T-helper 1 cell (primary cell): ENCODE data around the gene KIAA1328.
"Not testable (repeated sequence)": the region's sequence is repeated elsewhere in the genome, so short reads cannot be mapped to it uniquely, and the experiment has no call there.

Source experiments
- DNase-seq, 5 donors: peaks; one replicate each; pipeline ENCODE4 v3.0.0-alpha.2; 2012 to 2020

The KIAA1328 gene

GRCh38 chr18:37161491-37161890, 332.6 kb downstream of the KIAA1328 start:
- DNase-seq: no peak

- DNase-seq: no peak
These were observed 333.6 kb downstream of the KIAA1328 start for GRCh38 chr18:37162551-37162950.

- DNase-seq: no peak
These were observed 334.2 kb downstream of the KIAA1328 start for GRCh38 chr18:37163119-37163518.

- no peak for DNase-seq
These were observed 337.6 kb downstream of the KIAA1328 start for GRCh38 chr18:37166491-37166890.

- DNase-seq: not testable (repeated sequence)
These were observed 338.0 kb downstream of the KIAA1328 start for GRCh38 chr18:37166966-37167365.

GRCh38 chr18:37170984-37171383, 342.1 kb downstream of the KIAA1328 start:
- no peak for DNase-seq

- DNase-seq: no peak
These were observed 344.5 kb downstream of the KIAA1328 start for GRCh38 chr18:37173384-37173783.

GRCh38 chr18:37175727-37176620, 347.0 kb downstream of the KIAA1328 start:
- no peak for DNase-seq

GRCh38 chr18:37176621-37176934, 347.7 kb downstream of the KIAA1328 start:
- DNase-seq: no peak

- DNase-seq: no peak
These were observed 350.5 kb downstream of the KIAA1328 start for GRCh38 chr18:37179384-37179783.

GRCh38 chr18:37180086-37180485, 351.2 kb downstream of the KIAA1328 start:
- DNase-seq: no peak

- DNase-seq: no peak
These were observed 353.6 kb downstream of the KIAA1328 start for GRCh38 chr18:37182340-37183135.

- DNase-seq: no peak
These were observed 355.4 kb downstream of the KIAA1328 start for GRCh38 chr18:37184209-37184868.

- no peak for DNase-seq
These were observed 359.3 kb downstream of the KIAA1328 start for GRCh38 chr18:37188016-37188791.

- no peak for DNase-seq
These were observed 370.8 kb downstream of the KIAA1328 start for GRCh38 chr18:37199741-37200140.

GRCh38 chr18:37207343-37207742, 378.4 kb downstream of the KIAA1328 start:
- no peak for DNase-seq

- no peak for DNase-seq
These were observed 381.9 kb downstream of the KIAA1328 start for GRCh38 chr18:37210781-37211180.

- DNase-seq: no peak
These were observed 389.2 kb downstream of the KIAA1328 start for GRCh38 chr18:37218022-37218590.

GRCh38 chr18:37219257-37219656, 390.3 kb downstream of the KIAA1328 start:
- no peak for DNase-seq

- DNase-seq: no peak
These were observed 393.5 kb downstream of the KIAA1328 start for GRCh38 chr18:37222354-37222998.

GRCh38 chr18:37222999-37223378, 394.1 kb downstream of the KIAA1328 start:
- no peak for DNase-seq

GRCh38 chr18:37225279-37225678, 396.4 kb downstream of the KIAA1328 start:
- no peak for DNase-seq
